HG02981 (cell line): ENCODE results near the gene ONECUT3.

ENCODE experiments used
- ATAC-seq: cut with Tn5 transposase; IDR thresholded peaks from one replicate; pipeline ENCODE4 v1.9.1; 2021; ENCODE audit warnings: mild to moderate bottlenecking, moderate library complexity; ENCODE audit not compliant: unreplicated experiment

The ONECUT3 gene

DNA sequence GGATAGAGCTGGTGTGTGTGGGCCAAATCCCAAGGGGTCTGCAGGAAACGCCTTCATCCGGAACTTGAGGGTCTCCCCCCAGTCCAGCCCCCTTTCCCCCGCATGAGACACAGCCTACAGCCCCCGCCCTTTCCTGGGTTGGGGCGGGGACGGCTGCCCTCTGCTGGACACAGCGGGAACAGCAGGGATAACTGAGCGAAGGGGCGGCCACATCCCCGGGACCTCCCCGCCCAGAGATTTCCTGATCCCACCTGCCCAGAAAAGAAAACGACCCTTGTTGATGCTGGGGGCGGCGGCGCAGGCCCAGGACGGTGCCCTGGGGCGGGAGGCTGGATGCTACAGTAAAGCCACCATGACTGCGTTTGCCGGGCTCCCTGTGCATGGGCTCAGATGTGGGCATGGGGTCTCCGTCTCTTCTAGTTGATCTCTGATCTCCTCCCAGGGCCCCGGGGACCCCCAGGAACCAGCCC lies 14.2 kb downstream of the ONECUT3 start:
- ATAC-seq = no peak

DNA sequence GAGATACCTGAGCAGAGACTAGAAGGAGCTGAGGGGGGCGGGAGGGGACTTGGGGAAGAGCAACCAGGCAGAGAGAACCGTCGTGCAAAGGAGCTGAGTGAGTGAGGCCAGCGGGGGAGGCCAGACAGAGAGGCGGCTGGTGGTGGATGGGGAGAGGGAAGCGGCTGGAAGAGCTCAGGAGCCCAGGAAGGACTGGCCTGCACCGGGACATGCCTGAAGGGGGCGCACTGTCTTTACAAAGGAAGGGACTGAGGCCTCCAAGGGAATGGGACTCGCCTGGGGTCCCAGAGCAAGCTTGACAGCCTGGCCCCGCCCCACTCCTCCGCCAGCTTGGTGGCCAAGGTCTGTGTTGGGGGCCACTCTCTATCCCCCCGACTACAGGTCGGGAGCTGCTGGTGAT lies 14.9 kb downstream of the ONECUT3 start:
- no peak for ATAC-seq

DNA sequence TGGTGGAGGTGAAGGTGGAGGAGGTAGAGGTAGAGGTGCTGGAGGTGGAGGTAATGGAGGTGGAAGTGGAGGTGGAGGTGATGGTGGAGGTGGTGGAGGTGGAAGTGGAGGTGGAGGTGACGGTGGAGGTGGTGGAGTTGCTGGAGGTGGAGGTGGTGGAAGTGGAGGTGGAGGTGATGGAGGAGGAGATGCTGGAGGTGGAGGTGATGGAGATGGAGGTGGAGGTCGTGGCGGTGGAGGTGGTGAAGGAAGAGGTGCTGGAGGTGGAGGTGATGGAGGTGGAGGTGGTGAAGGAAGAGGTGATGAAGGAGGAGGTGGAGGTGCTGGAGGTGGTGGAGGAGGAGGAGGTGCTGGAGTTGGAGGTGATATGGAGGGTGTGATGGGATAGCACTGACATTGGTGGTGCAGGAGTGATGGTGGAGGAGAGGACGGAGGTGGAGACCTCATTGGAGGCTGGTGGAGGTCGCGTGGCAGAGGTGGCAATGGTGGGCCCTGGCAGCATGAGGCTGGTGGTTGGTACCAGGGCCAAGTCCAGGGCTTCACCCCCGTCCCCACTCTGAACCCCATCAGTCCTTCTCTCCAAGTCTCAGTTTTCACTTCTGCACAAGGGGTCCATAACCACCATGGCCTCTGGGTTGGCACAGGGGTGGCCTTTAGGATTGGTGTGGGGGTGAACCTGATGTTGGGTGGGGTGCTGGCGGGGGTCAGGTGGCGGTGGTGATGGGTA lies 15.8 kb downstream of the ONECUT3 start:
- ATAC-seq = no peak

- no peak for ATAC-seq
Observed at GRCh38 chr19:1769645-1769985, 16.3 kb downstream of the ONECUT3 start.

GRCh38 chr19:1770866-1771576 lies 17.7 kb downstream of the ONECUT3 start:
- no peak for ATAC-seq

DNA sequence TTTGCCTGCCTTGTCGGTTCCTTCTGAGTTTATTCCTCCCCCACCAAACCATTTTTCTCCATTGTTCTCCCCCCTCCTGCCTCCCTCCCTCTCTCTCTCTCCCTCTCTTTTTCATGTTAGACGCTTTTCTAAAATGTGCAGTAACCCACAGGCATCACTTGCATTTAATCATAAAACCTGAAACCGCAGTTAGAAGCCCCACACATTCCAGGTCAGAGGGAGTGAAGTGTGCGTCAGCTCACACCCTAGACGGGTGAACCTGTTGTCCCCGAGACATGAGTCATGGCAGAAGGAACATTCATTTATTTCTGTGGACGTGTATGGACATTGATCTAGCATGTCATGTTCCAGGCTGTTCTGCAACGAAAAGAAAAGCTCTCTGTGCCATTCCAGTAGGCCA lies 19.9 kb downstream of the ONECUT3 start:
- no peak for ATAC-seq

DNA sequence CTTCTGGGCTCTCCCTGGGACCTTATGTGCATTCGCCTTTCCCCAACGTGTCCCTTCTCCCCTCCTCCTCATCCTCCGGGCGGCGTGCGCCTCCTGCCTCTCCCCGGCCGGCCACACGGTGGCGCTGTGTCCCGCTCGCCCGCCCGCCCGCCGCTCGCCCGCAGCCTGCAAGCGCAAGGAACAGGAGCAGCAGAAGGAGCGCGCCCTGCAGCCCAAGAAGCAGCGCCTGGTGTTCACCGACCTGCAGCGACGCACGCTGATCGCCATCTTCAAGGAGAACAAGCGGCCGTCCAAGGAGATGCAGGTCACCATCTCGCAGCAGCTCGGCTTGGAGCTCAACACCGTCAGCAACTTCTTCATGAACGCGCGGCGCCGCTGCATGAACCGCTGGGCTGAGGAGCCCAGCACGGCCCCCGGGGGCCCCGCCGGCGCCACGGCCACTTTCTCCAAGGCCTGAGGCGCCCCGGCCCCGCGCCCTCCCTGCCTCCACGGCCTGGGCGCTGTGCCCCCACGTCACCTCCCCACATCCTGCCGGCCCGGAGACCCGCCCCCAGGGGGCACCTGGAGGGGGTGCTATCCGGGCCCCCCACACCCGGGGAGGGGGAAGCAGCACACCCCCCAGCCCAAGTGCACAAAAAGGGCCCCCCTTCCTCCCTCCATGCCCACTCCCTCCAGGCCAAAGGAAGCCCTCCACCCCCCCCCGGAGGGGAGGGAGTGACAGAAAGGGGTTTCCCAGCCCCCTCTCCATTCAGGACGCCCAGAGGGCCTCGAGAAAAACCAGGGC lies 21.9 kb downstream of the ONECUT3 start:
- ATAC-seq = no peak

DNA sequence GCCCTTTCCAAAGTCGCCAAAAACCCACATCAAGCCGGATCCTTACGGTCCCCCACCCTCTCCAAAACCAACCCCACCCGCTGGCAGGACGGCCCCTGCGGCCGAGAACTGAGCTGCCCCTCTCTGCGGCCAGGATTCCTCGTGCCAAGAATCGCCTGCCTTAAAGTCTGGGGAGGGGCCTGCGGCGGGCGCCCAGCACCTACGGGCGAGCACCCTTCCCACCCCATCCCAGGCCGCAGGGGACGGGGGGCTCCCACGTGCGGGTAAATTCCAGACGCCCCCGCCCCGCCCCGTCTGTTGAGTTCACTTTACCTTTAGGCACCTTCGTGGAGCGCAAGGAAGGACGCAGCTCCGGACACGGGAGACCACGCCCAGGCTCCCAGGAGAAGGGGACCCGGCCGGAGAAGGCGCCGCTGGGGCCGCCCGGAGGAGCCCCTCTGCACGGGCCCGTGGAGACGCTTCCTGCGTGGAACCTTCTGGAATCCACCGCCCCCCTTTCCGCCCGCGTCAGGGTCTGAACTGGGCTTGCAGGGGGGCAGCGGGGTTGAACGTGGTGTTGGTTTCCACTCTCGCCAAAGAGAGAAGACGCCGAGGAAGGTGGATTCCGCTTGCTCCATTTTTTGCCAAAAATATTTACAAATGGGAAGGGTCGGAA lies 22.8 kb downstream of the ONECUT3 start:
- no peak for ATAC-seq

- no peak for ATAC-seq
Observed at GRCh38 chr19:1776606-1777147, 23.4 kb downstream of the ONECUT3 start.

GRCh38 chr19:1777149-1777548 lies 23.8 kb downstream of the ONECUT3 start:
- no peak for ATAC-seq

- ATAC-seq = no peak
Observed at GRCh38 chr19:1779574-1779973, 26.3 kb downstream of the ONECUT3 start.

GRCh38 chr19:1780272-1780958 lies 27.1 kb downstream of the ONECUT3 start:
- no peak for ATAC-seq

DNA sequence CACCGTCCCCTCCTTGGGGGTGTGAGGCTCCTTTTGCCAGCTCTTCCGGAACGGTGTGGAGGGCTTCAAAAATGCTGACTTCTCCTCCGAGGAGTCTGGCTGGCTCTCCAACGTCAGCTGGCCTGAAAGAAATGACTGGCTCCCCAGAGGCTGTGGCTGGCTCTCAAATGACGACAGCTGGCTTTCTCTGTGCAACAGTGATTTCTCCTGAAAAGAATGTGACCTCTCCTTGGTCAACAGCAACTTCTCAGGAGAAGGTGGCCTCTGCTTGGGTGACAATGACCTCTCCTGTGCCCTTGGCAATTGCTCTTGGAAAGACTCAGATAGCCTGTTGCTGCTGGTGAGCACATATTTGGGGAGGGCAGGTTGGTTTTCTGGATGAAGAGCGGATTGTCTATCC lies 29.2 kb downstream of the ONECUT3 start:
- no peak for ATAC-seq

DNA sequence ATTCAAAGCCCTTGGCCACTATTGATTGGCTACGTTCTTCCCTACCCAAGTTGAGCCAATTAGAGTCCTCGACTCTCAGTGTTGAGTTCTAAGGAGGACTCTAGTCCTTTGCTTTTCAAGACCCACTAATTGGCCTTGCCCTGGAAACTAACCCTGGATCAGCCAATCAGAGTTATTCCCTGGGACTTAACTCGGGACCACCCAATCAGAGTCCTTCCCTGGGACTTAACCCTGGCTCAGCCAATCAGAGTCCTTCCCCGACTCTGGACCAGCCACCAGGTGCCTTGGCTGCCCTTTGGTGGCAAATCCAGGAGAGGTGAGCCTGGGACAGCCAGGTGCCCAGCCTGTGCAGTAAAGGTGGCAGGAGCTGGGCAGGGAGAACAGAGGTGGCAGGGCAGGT lies 30.0 kb downstream of the ONECUT3 start:
- no peak for ATAC-seq

DNA sequence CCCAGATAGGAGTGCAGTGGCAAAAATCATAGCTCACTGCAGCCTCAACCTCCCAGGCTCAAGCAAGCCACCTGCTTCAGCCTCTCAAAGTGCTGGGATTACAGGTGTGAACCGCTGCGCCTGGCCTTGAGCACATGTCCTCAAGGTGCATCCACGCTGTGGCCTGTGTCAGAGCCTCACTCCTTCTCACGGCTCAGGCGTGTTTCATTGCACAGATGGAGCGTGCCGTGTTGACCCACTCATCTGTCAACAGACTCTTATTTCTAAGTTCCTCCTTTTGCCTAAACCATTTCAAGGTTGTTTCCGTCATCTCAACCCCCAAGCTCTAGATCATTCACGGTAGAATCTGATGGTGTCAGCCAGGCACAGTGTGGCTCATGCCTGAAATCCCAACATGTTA lies 30.6 kb downstream of the ONECUT3 start:
- no peak for ATAC-seq

- no peak for ATAC-seq
Observed at GRCh38 chr19:1785310-1785709, 32.0 kb downstream of the ONECUT3 start.

DNA sequence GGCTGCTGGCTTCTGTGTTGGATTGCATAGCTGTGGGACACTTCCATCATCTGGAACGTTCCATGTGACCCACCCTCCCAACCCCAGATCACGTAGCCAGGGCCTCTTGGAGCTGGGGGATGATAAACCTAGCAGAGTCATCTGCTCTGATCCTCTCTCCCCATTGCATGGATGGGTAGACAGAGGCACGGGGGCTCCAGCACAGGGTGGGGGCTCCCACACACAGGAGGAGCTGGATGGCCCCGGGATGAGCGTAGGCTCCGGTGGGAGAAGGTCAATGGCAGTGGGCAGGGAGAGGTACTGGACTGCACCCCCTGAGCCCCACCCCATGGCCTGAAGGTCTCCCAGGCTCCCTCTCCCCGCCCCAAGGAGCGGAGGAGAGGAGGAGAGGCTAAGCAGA lies 33.4 kb downstream of the ONECUT3 start:
- no peak for ATAC-seq

DNA sequence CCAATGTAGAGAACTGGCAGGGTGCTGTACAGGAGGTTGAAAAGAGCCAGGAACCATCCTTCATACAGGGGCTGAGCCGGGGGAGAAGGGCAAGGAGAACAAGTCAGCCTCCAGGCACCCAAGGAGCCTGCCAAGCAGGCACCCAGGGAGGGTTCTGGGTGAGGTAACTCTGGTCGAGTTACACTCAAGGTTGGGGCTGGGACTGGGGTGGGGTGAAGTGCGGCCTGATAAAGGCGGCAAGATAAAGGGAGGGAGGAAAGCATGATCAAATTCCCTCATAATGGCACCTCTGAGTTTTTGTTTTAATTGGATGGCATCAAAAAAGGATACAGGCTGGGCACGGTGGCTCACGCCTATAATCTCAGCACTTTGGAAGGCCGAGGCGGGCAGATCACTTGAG lies 33.8 kb downstream of the ONECUT3 start:
- ATAC-seq = no peak

GRCh38 chr19:1789261-1790041 lies 36.1 kb downstream of the ONECUT3 start:
- ATAC-seq = no peak
